Measurements from ENCODE around the gene METTL21A.

Gene METTL21A

GRCh38 chr2:207625014-207625907 is at the start of gene METTL21A:
METTL21A (minus strand) TSS chr2:207625394; CDS start chr2:207624375, 1,019 bp downstream.
- TF ChIP-seq CTCF (IDR thresholded peaks at IDR 0.05; ENCODE audit: insufficient read depth, low read depth, low read length, missing control alignments): peak; percentile 49
- peak; percentile 84 for DNase-seq (ENCODE audit: low read depth)
- H3K4me3 ChIP-seq (ENCODE audit: low read length): peak within 1 kb of the TSS; percentile 82

- no peak for DNase-seq (ENCODE audit: low read depth)
- TF ChIP-seq CTCF (IDR thresholded peaks at IDR 0.05; ENCODE audit: insufficient read depth, low read depth, low read length, missing control alignments): no peak
Observed at GRCh38 chr2:207674826-207675225, 49.6 kb upstream of the METTL21A start.

DNA sequence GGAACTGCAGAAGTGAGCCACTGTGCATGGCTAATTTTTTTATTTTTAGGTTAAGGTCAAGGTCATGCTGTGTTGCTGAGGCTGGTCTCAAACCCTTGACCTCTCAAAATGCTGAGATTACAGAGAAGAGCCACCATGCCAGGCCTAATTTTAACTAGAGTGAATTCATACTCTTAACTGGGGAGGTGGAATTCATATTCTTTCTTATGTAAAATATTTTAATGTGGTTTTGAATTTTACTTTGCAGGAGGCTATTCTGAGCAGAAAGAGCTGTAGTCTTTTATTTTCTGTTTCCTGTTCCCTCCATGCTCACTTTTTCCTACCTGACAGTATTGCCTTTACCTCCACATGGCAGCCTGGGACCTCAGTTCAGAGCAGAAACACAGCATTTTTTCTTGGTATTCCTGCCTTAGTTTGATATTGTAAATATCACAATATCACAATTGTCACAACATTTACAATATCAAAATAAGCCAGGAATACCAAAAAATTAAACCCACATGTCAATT is 49.1 kb upstream of the METTL21A start:
- TF ChIP-seq CTCF (IDR thresholded peaks at IDR 0.05; ENCODE audit: insufficient read depth, low read depth, low read length, missing control alignments): no peak
- no peak for DNase-seq (ENCODE audit: low read depth)
- H3K4me3 ChIP-seq (ENCODE audit: low read length): no peak overlapping the region

More at GRCh38 chr2:207674826-207675225, 49.6 kb upstream of the METTL21A start:
- no peak overlapping the region for H3K4me3 ChIP-seq (ENCODE audit: low read length)

DNA sequence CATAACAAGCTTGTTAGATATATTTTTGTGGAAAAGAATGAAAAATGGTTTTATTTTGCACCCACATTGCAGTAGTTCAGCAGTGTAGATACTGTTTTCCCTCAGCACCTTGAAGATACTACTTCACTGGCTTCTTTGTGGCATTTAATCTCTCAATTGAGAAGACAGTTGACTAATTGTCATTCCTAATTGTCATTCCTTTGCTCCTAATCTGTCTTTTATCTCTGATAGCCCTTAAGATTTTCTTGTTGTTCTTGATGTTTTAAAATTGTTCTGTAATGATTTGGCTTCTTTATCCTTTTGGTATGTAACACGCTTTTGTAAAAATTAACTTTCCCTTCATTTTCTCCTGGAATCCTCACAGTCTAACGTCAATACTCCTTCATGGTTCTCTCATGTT is 48.2 kb upstream of the METTL21A start:
- TF ChIP-seq CTCF (IDR thresholded peaks at IDR 0.05; ENCODE audit: insufficient read depth, low read depth, low read length, missing control alignments): no peak
- H3K4me3 ChIP-seq (ENCODE audit: low read length): no peak overlapping the region
- DNase-seq (ENCODE audit: low read depth): no peak

GRCh38 chr2:207670887-207671286 is 45.7 kb upstream of the METTL21A start:
- H3K4me3 ChIP-seq (ENCODE audit: low read length): no peak overlapping the region
- no peak for TF ChIP-seq CTCF (IDR thresholded peaks at IDR 0.05; ENCODE audit: insufficient read depth, low read depth, low read length, missing control alignments)
- DNase-seq (ENCODE audit: low read depth): no peak

GRCh38 chr2:207663870-207664545 is 38.8 kb upstream of the METTL21A start:
- no peak for DNase-seq (ENCODE audit: low read depth)
- no peak overlapping the region for H3K4me3 ChIP-seq (ENCODE audit: low read length)
- TF ChIP-seq CTCF (IDR thresholded peaks at IDR 0.05; ENCODE audit: insufficient read depth, low read depth, low read length, missing control alignments): no peak

Data from epithelial cell of esophagus (primary cell).